CD4-positive, alpha-beta memory T cell (primary cell): ENCODE measurements around the gene ATP11A. TPM values are rescaled to one million over a fixed set of nuclear protein-coding genes. Genes with fewer than 3 reads are reported as not detected.

Experiments
- CTCF ChIA-PET: fragments of 350-600 bp; sonication (Branson Sonifier 250); formaldehyde crosslinking; loops from one replicate; lab custom pipeline; 2021; ENCODE audit warnings: inconsistent platforms; ENCODE audit not compliant: partially characterized antibody; lab: Charles Lee
- POLR2A ChIA-PET: fragments of 350-600 bp; sonication (Branson Sonifier 250); formaldehyde crosslinking; loops from one replicate; lab custom pipeline; 2021; ENCODE audit not compliant: partially characterized antibody; lab: Charles Lee
- DNase-seq, 5 donors: peaks; one replicate each; pipeline versions ENCODE4 v3.0.0 to v3.0.0-alpha.2; 2020 to 2022; ENCODE audit warnings: mixed read lengths in 1 of 5
- H3K27ac ChIP-seq: one replicate; pipeline ENCODE4 v1.7.0; 2013; ENCODE audit warnings: low read depth, low read length
- H3K27me3 ChIP-seq: 2 replicates; pipeline ENCODE4 v1.7.0; 2013; ENCODE audit warnings: mild to moderate bottlenecking, low read length, moderate library complexity; ENCODE audit not compliant: insufficient read depth
- H3K36me3 ChIP-seq: 2 replicates; pipeline ENCODE4 v1.7.0; 2013; ENCODE audit warnings: mild to moderate bottlenecking, low read length, moderate library complexity; ENCODE audit not compliant: insufficient read depth
- H3K4me1 ChIP-seq: 2 replicates; pipeline ENCODE4 v1.7.0; 2013; ENCODE audit warnings: mild to moderate bottlenecking, low read length, moderate library complexity; ENCODE audit not compliant: insufficient read depth
- H3K4me3 ChIP-seq, 2 donors: one replicate each; pipeline ENCODE4 v1.7.0; 2013; ENCODE audit warnings: low read length in 2 of 2, mild to moderate bottlenecking in 1 of 2
- H3K9me3 ChIP-seq, 2 donors: one replicate each; pipeline ENCODE4 v1.7.0; 2013; ENCODE audit warnings: low read length in 2 of 2, control low read depth in 1 of 2; ENCODE audit not compliant: control insufficient read depth in 1 of 2
- H3K27ac Mint-ChIP-seq, 7 donors: one replicate each; pipeline ENCODE4 v1.8.0; 2020 to 2021; ENCODE audit warnings: mixed read lengths in 7 of 7, mild to moderate bottlenecking in 6 of 7, inconsistent platforms in 3 of 7, moderate library complexity in 3 of 7
- H3K27me3 Mint-ChIP-seq, 2 donors: one replicate each; pipeline ENCODE4 v1.8.0; 2020 to 2021; ENCODE audit warnings: mixed read lengths in 2 of 2
- H3K36me3 Mint-ChIP-seq, 2 donors: one replicate each; pipeline ENCODE4 v1.8.0; 2020 to 2021; ENCODE audit warnings: mixed read lengths in 2 of 2, inconsistent platforms in 1 of 2, mild to moderate bottlenecking in 1 of 2
- H3K4me1 Mint-ChIP-seq, 4 donors: one replicate each; pipeline ENCODE4 v1.8.0; 2020 to 2021; ENCODE audit warnings: mixed read lengths in 4 of 4, mild to moderate bottlenecking in 1 of 4
- H3K4me3 Mint-ChIP-seq, 8 donors: one replicate each; pipeline ENCODE4 v1.8.0; 2020 to 2021; ENCODE audit warnings: mixed read lengths in 8 of 8, mild to moderate bottlenecking in 7 of 8, moderate library complexity in 6 of 8, inconsistent platforms in 3 of 8
- H3K9me3 Mint-ChIP-seq, 8 donors: one replicate each; pipeline ENCODE4 v1.8.0; 2020 to 2021; ENCODE audit warnings: mixed read lengths in 8 of 8, mild to moderate bottlenecking in 5 of 8, inconsistent platforms in 3 of 8, moderate library complexity in 1 of 8
- intact Hi-C: fragments of 100-400 bp; cut with micrococcal nuclease; formaldehyde crosslinking; loops from one replicate; pipeline ENCODE4 v1.15.1; 2023
- polyA plus RNA-seq, 2 donors: library from polyadenylated mRNA; unstranded; fragments of 300-500 nt; fragmentation: Illumina TruSeq; gene quantifications; one replicate each; pipeline ENCODE4 v1.2.3, GENCODE V29; 2021
- total RNA-seq, 2 experiments: library from RNA; stranded (reverse); gene quantifications; one replicate each; pipeline ENCODE4 v1.2.3, GENCODE V29; 2021

Gene ATP11A
- total and polyA plus RNA-seq, 4 experiments from 2014 or later: 1.1 to 50.5 (median 30.7) TPM

DNA sequence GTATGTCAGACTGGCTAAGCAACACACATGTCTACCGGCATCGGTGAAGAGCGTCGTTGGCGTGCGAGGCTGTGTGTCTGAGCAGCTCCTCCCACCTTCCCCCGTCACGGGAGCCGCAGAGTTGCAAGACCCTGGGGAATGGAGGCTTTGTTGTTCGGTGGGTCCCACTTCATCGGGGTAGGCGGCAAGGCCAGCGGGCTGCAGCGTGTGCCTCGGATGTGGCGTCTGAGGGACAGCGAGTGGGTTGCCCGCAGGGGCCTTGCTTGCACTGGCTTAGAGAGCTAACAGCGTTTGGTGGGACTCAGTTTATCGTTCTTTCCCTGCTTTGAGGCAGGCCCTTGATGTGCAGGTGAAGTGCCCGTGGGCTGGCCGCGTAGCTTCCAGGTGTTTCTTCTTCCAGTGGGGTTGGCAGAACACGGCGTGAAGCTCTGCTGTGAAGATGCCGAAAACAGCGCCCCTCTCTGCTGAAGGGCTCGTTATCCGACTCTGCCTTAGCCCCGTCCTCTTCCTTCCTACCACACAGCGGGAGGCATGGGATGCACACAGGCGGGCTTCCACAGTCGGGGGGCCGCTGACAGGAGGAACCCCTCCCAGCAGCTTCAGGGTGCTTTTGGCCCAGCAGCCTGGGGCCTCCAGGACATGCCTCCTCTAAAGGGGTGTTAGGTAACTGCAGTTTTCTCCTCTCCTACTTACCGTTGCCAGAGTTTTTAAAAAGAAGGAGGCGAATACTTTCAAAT lies 85.2 kb downstream of the ATP11A start:
- H3K27me3 Mint-ChIP-seq: no peaks in the 10 kb centered on the region
- H3K36me3 Mint-ChIP-seq: peaks cover 3 to 6% of the 10 kb centered on the region in 2 donors
- no peak overlapping the region for H3K4me3 ChIP-seq
- H3K9me3 Mint-ChIP-seq: no peaks in the 10 kb centered on the region
- H3K9me3 ChIP-seq: no peaks in the 10 kb centered on the region
- no peaks in the 10 kb centered on the region for H3K27me3 ChIP-seq
- no peaks in the 10 kb centered on the region for H3K4me1 ChIP-seq
- intact Hi-C loops: no loop called here
- ChIA-PET POLR2A (no interaction called here), CTCF (no interaction called here)
- H3K4me3 Mint-ChIP-seq: no peak overlapping the region
- no peak overlapping the region for H3K27ac ChIP-seq
- no peak overlapping the region for H3K27ac Mint-ChIP-seq
- peaks cover 2 to 26% (median 5%) of the 10 kb centered on the region in 4 donors for H3K4me1 Mint-ChIP-seq
- DNase-seq: no peak
- peaks cover 3% of the 10 kb centered on the region for H3K36me3 ChIP-seq

DNA sequence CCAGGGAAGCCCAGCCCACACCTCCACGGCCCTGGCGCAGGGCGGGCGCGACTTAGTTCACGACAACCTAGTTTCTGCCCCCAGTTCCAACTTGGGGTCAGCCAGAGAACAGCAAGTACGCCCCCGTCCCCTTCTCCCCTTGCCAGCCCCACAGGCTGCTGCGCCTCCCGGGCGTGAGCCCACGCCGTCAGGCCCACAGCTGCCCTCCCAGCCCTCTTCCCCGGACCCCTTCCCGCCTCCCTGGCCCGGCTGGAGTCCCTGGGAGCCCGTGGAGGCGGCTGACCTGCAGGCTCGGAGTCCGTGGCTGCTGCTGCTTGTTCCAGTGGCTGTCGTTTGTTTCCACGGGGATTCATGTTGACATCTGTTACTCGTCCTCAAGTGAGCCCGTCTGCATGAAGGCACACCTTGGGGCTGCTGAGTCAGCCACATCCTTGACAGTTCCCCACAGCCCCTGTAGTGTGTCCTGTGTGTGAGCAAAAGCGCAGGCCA lies 86.0 kb downstream of the ATP11A start:
- no peaks in the 10 kb centered on the region for H3K4me1 ChIP-seq
- no peak for DNase-seq
- intact Hi-C loops: no loop called here
- Mint-ChIP-seq H3K27me3 (no peaks in the 10 kb centered on the region), H3K4me1 (peaks cover 2 to 29% (median 7%) of the 10 kb centered on the region in 4 donors), H3K36me3 (peaks cover 3% of the 10 kb centered on the region in 2 donors), H3K27ac (no peak overlapping the region), H3K4me3 (no peak overlapping the region), H3K9me3 (no peaks in the 10 kb centered on the region)
- no peaks in the 10 kb centered on the region for H3K27me3 ChIP-seq
- ChIA-PET POLR2A (no interaction called here), CTCF (no interaction called here)
- H3K4me3 ChIP-seq: no peak overlapping the region
- no peaks in the 10 kb centered on the region for H3K9me3 ChIP-seq
- no peak overlapping the region for H3K27ac ChIP-seq
- H3K36me3 ChIP-seq: no peaks in the 10 kb centered on the region

DNA sequence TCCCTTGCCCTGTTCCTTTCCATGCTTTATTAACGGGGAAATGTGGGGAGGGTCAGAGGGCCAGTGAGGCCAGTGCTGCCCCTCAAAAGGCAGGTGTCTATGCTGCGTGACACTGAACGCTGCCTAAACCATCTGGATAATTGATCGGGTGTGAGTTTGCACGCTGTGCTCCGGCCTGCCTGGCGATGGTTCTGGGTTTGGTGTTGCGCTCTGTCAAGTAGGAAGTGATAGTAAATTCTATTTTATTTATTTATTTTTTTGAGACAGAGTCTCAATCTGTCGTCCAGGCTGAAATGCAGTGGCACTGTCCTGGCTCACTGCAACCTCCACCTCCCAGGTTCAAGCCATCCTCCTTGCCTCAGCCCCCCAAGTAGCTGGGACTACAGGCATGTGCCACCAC lies 86.5 kb downstream of the ATP11A start:
- H3K4me1 Mint-ChIP-seq: peaks cover 2 to 29% (median 7%) of the 10 kb centered on the region in 4 donors
- ChIA-PET CTCF (no interaction called here), POLR2A (no interaction called here)
- no peaks in the 10 kb centered on the region for H3K27me3 Mint-ChIP-seq
- Histone ChIP-seq H3K9me3 (no peaks in the 10 kb centered on the region), H3K4me1 (no peaks in the 10 kb centered on the region), H3K27me3 (no peaks in the 10 kb centered on the region), H3K27ac (no peak overlapping the region), H3K36me3 (no peaks in the 10 kb centered on the region), H3K4me3 (no peak overlapping the region)
- H3K4me3 Mint-ChIP-seq: no peak overlapping the region
- peak overlapping the region in 1 of 7 donors; percentile 48 for H3K27ac Mint-ChIP-seq
- H3K36me3 Mint-ChIP-seq: peaks cover 0 to 3% of the 10 kb centered on the region in 2 donors
- DNase-seq: no peak
- H3K9me3 Mint-ChIP-seq: no peaks in the 10 kb centered on the region
- intact Hi-C loops: no loop called here

DNA sequence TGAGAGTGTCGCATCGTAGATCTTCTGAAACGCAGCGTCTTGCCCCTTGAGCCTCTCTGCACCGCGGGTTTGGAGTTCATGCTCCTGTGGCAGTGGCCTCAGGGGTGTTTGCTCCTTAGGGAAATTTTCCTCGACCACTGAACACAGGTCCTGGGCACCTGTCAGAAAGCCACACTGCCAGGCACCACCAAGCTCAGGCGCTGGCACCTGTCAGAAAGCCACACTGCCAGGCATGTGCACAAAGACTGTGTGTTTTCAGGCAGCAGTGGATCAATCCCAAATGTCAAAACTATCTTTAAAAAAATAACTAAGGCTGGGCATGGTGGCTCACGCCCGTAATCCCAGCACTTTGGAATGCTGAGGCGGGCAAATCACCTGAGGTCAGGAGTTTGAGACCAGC lies 87.1 kb downstream of the ATP11A start:
- H3K4me1 Mint-ChIP-seq: peaks cover 2 to 24% (median 8%) of the 10 kb centered on the region in 4 donors
- H3K36me3 Mint-ChIP-seq: peaks cover 0 to 3% of the 10 kb centered on the region in 2 donors
- intact Hi-C loops: no loop called here
- H3K4me3 Mint-ChIP-seq: no peak overlapping the region
- DNase-seq: no peak
- no peaks in the 10 kb centered on the region for H3K27me3 Mint-ChIP-seq
- Histone ChIP-seq H3K27me3 (no peaks in the 10 kb centered on the region), H3K9me3 (no peaks in the 10 kb centered on the region), H3K4me1 (no peaks in the 10 kb centered on the region), H3K36me3 (no peaks in the 10 kb centered on the region), H3K27ac (no peak overlapping the region), H3K4me3 (no peak overlapping the region)
- CTCF ChIA-PET: no interaction called here
- no peak overlapping the region for H3K27ac Mint-ChIP-seq
- H3K9me3 Mint-ChIP-seq: no peaks in the 10 kb centered on the region
- POLR2A ChIA-PET: no interaction called here

DNA sequence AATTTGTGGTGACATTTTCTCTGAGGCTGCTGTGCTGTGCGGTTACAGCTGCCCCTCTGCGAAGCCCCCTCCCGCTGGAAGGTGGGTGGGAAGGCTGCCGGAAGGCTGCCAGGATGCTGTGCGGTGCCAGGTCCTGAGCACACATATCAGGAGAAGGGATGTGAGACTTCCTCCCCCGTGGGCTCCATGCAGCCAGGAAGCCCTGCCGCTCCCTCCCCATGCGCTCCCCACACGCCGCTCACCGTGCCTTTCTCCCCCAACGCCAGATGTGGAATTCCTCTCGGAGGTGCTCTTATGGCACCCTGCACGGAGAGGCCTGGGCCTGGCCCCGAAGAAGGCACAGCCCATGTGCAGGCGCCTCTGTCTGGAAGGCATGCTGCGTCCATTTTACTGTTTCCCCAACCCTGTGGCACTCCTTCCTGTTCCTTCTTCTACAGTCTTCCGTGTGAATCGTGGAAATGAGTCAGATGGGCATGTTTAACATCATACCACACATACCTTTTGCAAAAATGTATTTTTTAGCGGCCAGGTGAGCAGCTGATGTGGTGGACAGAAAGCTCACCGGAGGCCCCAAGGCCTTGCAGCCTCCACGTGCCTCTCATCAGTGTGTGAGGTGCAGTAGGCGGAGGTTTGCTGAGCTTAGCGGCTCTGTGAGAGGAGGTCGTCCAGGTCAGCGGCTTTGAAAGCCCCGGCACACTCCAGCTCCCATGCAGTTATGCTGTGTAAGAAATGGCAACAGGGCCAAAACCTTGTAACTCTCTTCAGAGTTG lies 88.0 kb downstream of the ATP11A start:
- no peaks in the 10 kb centered on the region for H3K27me3 Mint-ChIP-seq
- Histone ChIP-seq H3K27ac (no peak overlapping the region), H3K4me1 (no peaks in the 10 kb centered on the region), H3K27me3 (no peaks in the 10 kb centered on the region), H3K36me3 (no peaks in the 10 kb centered on the region), H3K4me3 (no peak overlapping the region), H3K9me3 (no peaks in the 10 kb centered on the region)
- peaks cover 0 to 24% (median 6%) of the 10 kb centered on the region in 4 donors for H3K4me1 Mint-ChIP-seq
- intact Hi-C loops: no loop called here
- no peaks in the 10 kb centered on the region for H3K9me3 Mint-ChIP-seq
- no peak overlapping the region for H3K4me3 Mint-ChIP-seq
- POLR2A ChIA-PET: no interaction called here
- DNase-seq: no peak
- H3K27ac Mint-ChIP-seq: no peak overlapping the region
- H3K36me3 Mint-ChIP-seq: peaks cover 0 to 2% of the 10 kb centered on the region in 2 donors
- CTCF ChIA-PET: no interaction called here

DNA sequence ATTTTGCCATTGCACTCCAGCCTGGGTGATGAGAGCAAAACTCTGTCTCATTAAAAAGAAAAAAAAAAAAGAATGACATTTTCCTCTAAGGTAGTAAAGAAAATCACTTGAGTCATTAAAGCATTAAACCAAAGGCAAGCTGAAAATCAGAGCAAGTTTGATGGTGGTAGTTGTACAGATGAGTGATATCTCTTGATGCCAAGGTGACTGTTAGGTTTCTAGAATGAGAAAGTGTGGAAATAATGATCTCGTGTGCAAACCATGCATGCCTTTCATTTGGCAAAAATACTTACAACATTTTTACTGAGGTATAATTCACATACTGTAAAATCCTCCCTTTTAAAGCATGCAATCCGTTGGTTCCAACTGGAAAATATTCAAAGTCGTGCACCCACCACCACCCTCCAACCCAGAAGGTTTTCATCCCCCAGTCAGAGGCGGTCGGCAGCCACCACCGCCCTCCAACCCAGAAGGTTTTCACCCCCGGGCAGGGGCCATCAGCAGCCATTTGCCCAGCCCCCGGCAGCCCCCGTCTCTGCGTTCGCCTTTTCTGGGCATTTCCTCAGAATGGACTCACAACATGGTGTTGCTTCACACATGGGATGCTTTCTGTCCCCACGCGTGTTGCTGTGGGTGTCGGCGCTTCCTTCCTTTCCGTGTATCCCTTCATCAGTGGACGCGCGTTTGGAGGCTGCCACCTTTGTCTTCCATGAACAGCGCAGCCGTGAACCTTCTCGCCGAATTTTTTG lies 90.2 kb downstream of the ATP11A start:
- DNase-seq: no peak
- H3K4me3 Mint-ChIP-seq: no peak overlapping the region
- Histone ChIP-seq H3K4me1 (no peaks in the 10 kb centered on the region), H3K36me3 (peaks cover 1% of the 10 kb centered on the region), H3K27ac (no peak overlapping the region), H3K9me3 (no peaks in the 10 kb centered on the region), H3K27me3 (no peaks in the 10 kb centered on the region), H3K4me3 (no peak overlapping the region)
- H3K4me1 Mint-ChIP-seq: peaks cover 0 to 31% (median 5%) of the 10 kb centered on the region in 4 donors
- H3K36me3 Mint-ChIP-seq: peaks cover 4% of the 10 kb centered on the region in 2 donors
- intact Hi-C loops: no loop called here
- ChIA-PET CTCF (no interaction called here), POLR2A (interaction anchor here (0.6 kb wide), 1 partner anchor 31 kb away, joined by 3 read pairs; no protein-coding TSS in a partner anchor)
- no peaks in the 10 kb centered on the region for H3K27me3 Mint-ChIP-seq
- no peak overlapping the region for H3K27ac Mint-ChIP-seq
- no peaks in the 10 kb centered on the region for H3K9me3 Mint-ChIP-seq

DNA sequence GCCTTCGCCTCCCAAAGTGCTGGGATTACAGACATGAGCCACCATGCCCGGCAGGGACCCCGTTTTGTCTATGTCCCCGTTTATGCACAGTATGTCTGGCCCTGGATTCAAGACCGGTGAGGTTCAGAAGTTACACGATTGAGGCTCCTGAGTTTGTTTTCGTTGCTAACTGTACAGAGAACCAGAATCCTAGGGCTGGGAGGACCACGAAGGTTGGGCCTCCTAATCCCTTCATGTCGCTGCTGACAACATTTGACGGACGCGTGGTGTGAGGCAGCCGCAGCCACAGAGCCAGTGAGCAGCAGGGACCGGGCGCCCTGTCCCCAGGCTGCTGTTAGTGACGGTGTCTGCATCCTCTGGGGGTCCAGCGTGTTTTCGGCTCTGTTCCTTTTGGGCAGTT lies 91.4 kb downstream of the ATP11A start:
- intact Hi-C loops: no loop called here
- H3K36me3 ChIP-seq: peaks cover 6% of the 10 kb centered on the region
- Mint-ChIP-seq H3K4me3 (no peak overlapping the region), H3K36me3 (peaks cover 8 to 9% of the 10 kb centered on the region in 2 donors), H3K4me1 (peaks cover 0 to 27% (median 5%) of the 10 kb centered on the region in 4 donors), H3K9me3 (no peaks in the 10 kb centered on the region), H3K27me3 (no peaks in the 10 kb centered on the region), H3K27ac (no peak overlapping the region)
- no peaks in the 10 kb centered on the region for H3K9me3 ChIP-seq
- ChIA-PET POLR2A (no interaction called here), CTCF (no interaction called here)
- H3K4me1 ChIP-seq: no peaks in the 10 kb centered on the region
- no peaks in the 10 kb centered on the region for H3K27me3 ChIP-seq
- no peak overlapping the region for H3K4me3 ChIP-seq
- no peak overlapping the region for H3K27ac ChIP-seq
- DNase-seq: no peak
